Panc1 (cell line): Measurements from ENCODE around the gene TIAL1. TPM values are rescaled to one million over a fixed set of nuclear protein-coding genes. Genes with fewer than 3 reads are reported as not detected.
"Not testable (repeated sequence)": the region's sequence is repeated elsewhere in the genome, so short reads cannot be mapped to it uniquely, and the experiment has no call there.

Experiments
- ATAC-seq: fragments of 200-7000 bp; cut with Tn5 transposase; 2 replicates; pipeline ENCODE4 v1.9.1; 2020; ENCODE audit warnings: mild to moderate bottlenecking, moderate library complexity
- BruUV-seq: library from RNA; stranded (reverse); fragments of 400-500 nt; replicated peaks from 2 replicates; lab custom pipeline; 2021; lab: Mats Ljungman, UMichigan
- CTCF ChIA-PET: fragments of 300-600 bp; sonication (Branson Sonifier 250); formaldehyde crosslinking; loops from one replicate; lab custom pipeline; 2022; ENCODE audit warnings: antibody characterized with exemption; lab: Charles Lee
- POLR2A ChIA-PET: fragments of 300-600 bp; sonication (Branson Sonifier 250); formaldehyde crosslinking; loops from one replicate; lab custom pipeline; 2022; ENCODE audit warnings: antibody characterized with exemption; lab: Charles Lee
- DNase-seq: peaks from one replicate; pipeline ENCODE4 v3.0.0-alpha.2; 2010; ENCODE audit warnings: low read depth, low spot score
- H3K27ac ChIP-seq: 2 replicates; pipeline ENCODE4 v1.5.1; 2011; ENCODE audit warnings: mild to moderate bottlenecking, low read length, inconsistent platforms
- H3K27me3 ChIP-seq: fragments of 200-500 bp; sonication (Bioruptor generic); 2 replicates; pipeline ENCODE4 v1.6.0; 2014; ENCODE audit warnings: low read length, inconsistent platforms; ENCODE audit not compliant: control insufficient read depth, insufficient read depth
- H3K36me3 ChIP-seq: fragments of 200-500 bp; sonication (Bioruptor generic); 2 replicates; pipeline ENCODE4 v1.5.1; 2014; ENCODE audit warnings: inconsistent platforms, mild to moderate bottlenecking, low read length, moderate library complexity; ENCODE audit not compliant: control insufficient read depth, insufficient read depth
- H3K4me1 ChIP-seq: 2 replicates; pipeline ENCODE4 v1.5.1; 2011; ENCODE audit warnings: inconsistent platforms, mild to moderate bottlenecking, low read length, moderate library complexity; ENCODE audit not compliant: control insufficient read depth, insufficient read depth
- H3K4me3 ChIP-seq, 2 experiments: 2 replicates each; pipeline ENCODE4 v1.5.1; 2011 to 2012; ENCODE audit warnings: low read depth in 2 of 2, low read length in 2 of 2, mild to moderate bottlenecking in 2 of 2, inconsistent platforms in 1 of 2, moderate library complexity in 1 of 2
- H3K9me3 ChIP-seq: fragments of 200-500 bp; sonication (Bioruptor generic); 2 replicates; pipeline ENCODE4 v1.5.1; 2014; ENCODE audit warnings: low read depth, mild to moderate bottlenecking, inconsistent platforms, low read length, moderate library complexity; ENCODE audit not compliant: control insufficient read depth, insufficient read depth
- POLR2AphosphoS5 ChIP-seq: IDR thresholded peaks from 2 replicates; pipeline ENCODE4 v1.6.1; 2012; ENCODE audit warnings: mild to moderate bottlenecking, low read depth, low read length, moderate library complexity
- REST ChIP-seq, 2 experiments: IDR thresholded peaks; 2 replicates each; pipeline ENCODE4 v1.6.1; 2011 to 2012; ENCODE audit warnings: low read depth in 2 of 2, control low read depth in 1 of 2, low read length in 1 of 2, mild to moderate bottlenecking in 1 of 2, moderate library complexity in 1 of 2; ENCODE audit not compliant: insufficient read depth in 1 of 2
- SIN3A ChIP-seq: IDR thresholded peaks from 2 replicates; pipeline ENCODE4 v1.6.1; 2012; ENCODE audit warnings: low read depth, mild to moderate bottlenecking, low read length, moderate library complexity, borderline replicate concordance; ENCODE audit not compliant: insufficient read depth
- TCF7L2 ChIP-seq: IDR thresholded peaks from 2 replicates; pipeline ENCODE4 v1.6.1; 2011; ENCODE audit warnings: mild to moderate bottlenecking, low read depth, low read length, inconsistent platforms
- in situ Hi-C: cut with HindIII; loops from 2 replicates; pipeline ENCODE4 v1.10.0; 2016; ENCODE audit warnings: low sequenced_read_pairs, low pct_unique_long_range_greater_than_20kb
- intact Hi-C: fragments of 100-400 bp; cut with micrococcal nuclease; formaldehyde crosslinking; loops from one replicate; pipeline ENCODE4 v1.10.0; 2022; ENCODE audit not compliant: unreplicated experiment
- total RNA-seq: library from RNA; stranded (reverse); gene quantifications from one replicate; pipeline ENCODE4 v1.2.1, GENCODE V29; 2021; ENCODE audit not compliant: unreplicated experiment
- TF ChIP-seq, protein P1 (sequence below): fragments of 450-650 bp; IDR thresholded peaks from 2 replicates; pipeline ENCODE4 v1.5.1; 2017; ENCODE audit warnings: mild to moderate bottlenecking

The TIAL1 gene
- total RNA-seq, 1 experiment from 2014 or later = 236 TPM

- DNase-seq, intact Hi-C loops, H3K27me3 ChIP-seq, H3K27ac ChIP-seq, ATAC-seq, in situ Hi-C loops, H3K9me3 ChIP-seq, H3K36me3 ChIP-seq, BruUV-seq, H3K4me3 ChIP-seq: not testable (repeated sequence)
- CTCF ChIA-PET = interaction anchor here (0.7 kb wide), 1 partner anchor 41 kb away, joined by 8 read pairs; no protein-coding TSS in a partner anchor
- peaks cover 36% of the 10 kb centered on the region for H3K4me1 ChIP-seq
- POLR2A ChIA-PET = interaction anchor here (0.6 kb wide), 1 partner anchor 17 kb away, joined by 6 read pairs; no protein-coding TSS in a partner anchor
These were observed 64.5 kb downstream of the TIAL1 start for GRCh38 chr10:119532251-119532650.

DNA sequence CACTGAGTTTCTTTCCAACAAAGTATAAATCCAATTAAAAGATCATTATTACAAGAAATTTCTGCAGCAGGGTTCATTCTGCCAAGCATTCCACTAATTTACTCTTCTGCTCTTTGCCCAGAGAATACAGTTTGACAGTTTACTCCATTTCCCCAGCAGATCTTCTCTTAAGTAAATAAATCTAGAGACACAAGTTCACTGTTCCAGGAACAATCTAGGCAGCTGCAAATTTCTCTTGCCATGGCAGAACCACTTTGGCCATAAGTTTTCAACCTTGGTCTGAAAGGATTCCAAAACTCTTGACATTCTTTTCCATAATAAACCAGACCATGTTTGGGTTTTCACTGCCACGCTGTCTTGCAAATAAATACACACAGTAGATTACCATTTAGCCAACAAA is 65.7 kb downstream of the TIAL1 start:
- DNase-seq (no peak), ATAC-seq (no peak)
- in situ Hi-C loops (no loop called here), intact Hi-C loops (no loop called here)
- no TSS peak for BruUV-seq
- ChIA-PET CTCF (no interaction called here), POLR2A (interaction anchor here (0.5 kb wide), 1 partner anchor 12 kb away, joined by 3 read pairs; no protein-coding TSS in a partner anchor)
- H3K27ac ChIP-seq = no peak overlapping the region
- no peaks in the 10 kb centered on the region for H3K9me3 ChIP-seq
- no peaks in the 10 kb centered on the region for H3K36me3 ChIP-seq
- H3K27me3 ChIP-seq = no peaks in the 10 kb centered on the region
- H3K4me3 ChIP-seq = no peak overlapping the region
- TF ChIP-seq, protein P1, sequence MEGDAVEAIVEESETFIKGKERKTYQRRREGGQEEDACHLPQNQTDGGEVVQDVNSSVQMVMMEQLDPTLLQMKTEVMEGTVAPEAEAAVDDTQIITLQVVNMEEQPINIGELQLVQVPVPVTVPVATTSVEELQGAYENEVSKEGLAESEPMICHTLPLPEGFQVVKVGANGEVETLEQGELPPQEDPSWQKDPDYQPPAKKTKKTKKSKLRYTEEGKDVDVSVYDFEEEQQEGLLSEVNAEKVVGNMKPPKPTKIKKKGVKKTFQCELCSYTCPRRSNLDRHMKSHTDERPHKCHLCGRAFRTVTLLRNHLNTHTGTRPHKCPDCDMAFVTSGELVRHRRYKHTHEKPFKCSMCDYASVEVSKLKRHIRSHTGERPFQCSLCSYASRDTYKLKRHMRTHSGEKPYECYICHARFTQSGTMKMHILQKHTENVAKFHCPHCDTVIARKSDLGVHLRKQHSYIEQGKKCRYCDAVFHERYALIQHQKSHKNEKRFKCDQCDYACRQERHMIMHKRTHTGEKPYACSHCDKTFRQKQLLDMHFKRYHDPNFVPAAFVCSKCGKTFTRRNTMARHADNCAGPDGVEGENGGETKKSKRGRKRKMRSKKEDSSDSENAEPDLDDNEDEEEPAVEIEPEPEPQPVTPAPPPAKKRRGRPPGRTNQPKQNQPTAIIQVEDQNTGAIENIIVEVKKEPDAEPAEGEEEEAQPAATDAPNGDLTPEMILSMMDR = no peak
- no peak for TF ChIP-seq SIN3A
- no peak for TF ChIP-seq REST (IDR thresholded peaks at IDR 0.05; ENCODE audit: insufficient read depth in 1 of 2, low read depth in 2 of 2, low read length in 1 of 2)
- TF ChIP-seq POLR2AphosphoS5 = no peak
- TF ChIP-seq TCF7L2 = no peak
- H3K4me1 ChIP-seq = peaks cover 29% of the 10 kb centered on the region

GRCh38 chr10:119528663-119529237 is 68.0 kb downstream of the TIAL1 start:
- H3K4me1 ChIP-seq = peaks cover 18% of the 10 kb centered on the region
- H3K36me3 ChIP-seq, in situ Hi-C loops, H3K27ac ChIP-seq, H3K27me3 ChIP-seq, H3K4me3 ChIP-seq, intact Hi-C loops, CTCF ChIA-PET, BruUV-seq, POLR2A ChIA-PET, DNase-seq, ATAC-seq, H3K9me3 ChIP-seq: not testable (repeated sequence)
